ENCODE data around the gene YWHAG. TPM values are rescaled to one million over a fixed set of nuclear protein-coding genes. Genes with fewer than 3 reads are reported as not detected.
A peak's percentile ranks its signal among the peaks of the same experiment; 100 is the strongest.
"Not testable (repeated sequence)": the region's sequence is repeated elsewhere in the genome, so short reads cannot be mapped to it uniquely, and the experiment has no call there.

YWHAG gene
- total RNA-seq, result 100 to 1,000 TPM; 138 to 143 TPM

DNA sequence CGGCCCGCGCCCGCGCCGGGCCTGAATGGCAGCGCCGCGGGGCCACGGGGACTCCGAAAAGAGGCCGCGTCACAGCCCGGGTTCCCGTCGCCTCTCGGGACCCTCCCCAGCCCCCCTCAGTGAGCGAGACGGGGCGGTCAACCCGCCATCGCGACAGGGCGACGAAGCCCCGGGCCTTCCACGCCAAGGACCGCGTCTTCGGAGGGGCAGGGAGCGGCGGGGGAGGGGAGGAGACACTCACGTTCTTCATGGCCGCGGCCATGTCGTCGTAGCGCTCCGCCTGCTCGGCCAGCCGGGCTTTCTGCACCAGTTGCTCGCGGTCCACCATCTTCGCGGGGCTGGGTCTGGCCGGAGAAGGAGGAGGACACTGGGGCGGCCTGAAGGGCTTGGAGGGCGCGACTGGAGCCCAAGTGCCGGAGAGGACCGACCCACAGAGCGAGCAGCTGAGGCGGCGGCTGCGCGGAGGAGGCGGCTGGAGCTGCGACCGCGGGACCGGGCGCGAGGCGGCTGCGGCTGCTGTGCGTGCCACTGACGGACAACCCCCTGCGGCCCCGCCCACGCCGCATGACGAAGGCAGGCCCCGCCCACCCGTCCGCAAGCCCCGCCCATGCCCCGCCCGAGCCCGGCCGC, at the start of gene YWHAG:
Gene YWHAG (minus strand): TSS at position 511 of the 630 bp plus-strand sequence. CDS start 183 bp downstream, at position 328.
- Mint-ChIP-seq H3K27me3 (no peaks in the 10 kb centered on the region), H3K9me3 (no peaks in the 10 kb centered on the region), H3K4me1 (ENCODE audit: low read depth) (peaks cover 32% of the 10 kb centered on the region), H3K4me3 (peak within 1 kb of the TSS; percentile 96), H3K27ac (peak within 1 kb of the TSS; percentile 97), H3K36me3 (ENCODE audit: low read depth) (peaks cover 38% of the 10 kb centered on the region)
- intact Hi-C loops (cut with micrococcal nuclease), result no loop called here
- ChIA-PET CTCF (interaction anchor here (0.8 to 1.6 kb wide), 8 partner anchors 11 to 180 kb away, joined by 3 to 6 read pairs (median 4); no protein-coding TSS in a partner anchor), POLR2A (interaction anchor here (0.8 to 2.1 kb wide), 9 partner anchors 9 to 42 kb away, joined by 3 to 11 read pairs (median 5); no protein-coding TSS in a partner anchor)
- TF ChIP-seq, protein P1, sequence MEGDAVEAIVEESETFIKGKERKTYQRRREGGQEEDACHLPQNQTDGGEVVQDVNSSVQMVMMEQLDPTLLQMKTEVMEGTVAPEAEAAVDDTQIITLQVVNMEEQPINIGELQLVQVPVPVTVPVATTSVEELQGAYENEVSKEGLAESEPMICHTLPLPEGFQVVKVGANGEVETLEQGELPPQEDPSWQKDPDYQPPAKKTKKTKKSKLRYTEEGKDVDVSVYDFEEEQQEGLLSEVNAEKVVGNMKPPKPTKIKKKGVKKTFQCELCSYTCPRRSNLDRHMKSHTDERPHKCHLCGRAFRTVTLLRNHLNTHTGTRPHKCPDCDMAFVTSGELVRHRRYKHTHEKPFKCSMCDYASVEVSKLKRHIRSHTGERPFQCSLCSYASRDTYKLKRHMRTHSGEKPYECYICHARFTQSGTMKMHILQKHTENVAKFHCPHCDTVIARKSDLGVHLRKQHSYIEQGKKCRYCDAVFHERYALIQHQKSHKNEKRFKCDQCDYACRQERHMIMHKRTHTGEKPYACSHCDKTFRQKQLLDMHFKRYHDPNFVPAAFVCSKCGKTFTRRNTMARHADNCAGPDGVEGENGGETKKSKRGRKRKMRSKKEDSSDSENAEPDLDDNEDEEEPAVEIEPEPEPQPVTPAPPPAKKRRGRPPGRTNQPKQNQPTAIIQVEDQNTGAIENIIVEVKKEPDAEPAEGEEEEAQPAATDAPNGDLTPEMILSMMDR (IDR thresholded peaks at IDR 0.05), result no peak
- peak; percentile 88 for DNase-seq
- peak; percentile 69 for ATAC-seq

DNA sequence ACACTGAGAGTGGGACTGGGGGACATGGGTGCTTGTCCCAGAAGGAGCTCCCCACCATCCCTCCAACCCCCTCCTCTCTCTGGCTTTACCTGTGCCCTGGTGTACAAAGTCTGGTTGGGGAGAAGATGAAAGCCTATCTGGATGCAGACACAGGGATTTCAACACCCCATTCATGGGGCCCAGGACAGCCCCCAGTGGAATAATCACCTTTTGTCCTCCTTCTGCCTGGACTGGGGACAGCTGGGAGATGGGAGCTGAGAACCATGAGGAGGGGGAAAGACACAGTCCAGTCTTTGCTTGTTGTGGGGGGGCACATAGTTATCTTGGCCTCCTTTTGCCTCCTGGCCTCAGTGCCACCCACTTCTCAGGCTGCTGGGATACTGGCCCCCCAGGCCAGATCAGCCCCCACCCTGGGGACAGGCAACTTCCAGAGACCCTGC, 49.4 kb upstream of the YWHAG start:
- DNase-seq, result no peak
- Mint-ChIP-seq H3K36me3 (ENCODE audit: low read depth) (peaks cover 2% of the 10 kb centered on the region), H3K4me3 (no peak overlapping the region), H3K27ac (no peak overlapping the region), H3K27me3 (no peaks in the 10 kb centered on the region), H3K4me1 (ENCODE audit: low read depth) (no peaks in the 10 kb centered on the region), H3K9me3 (no peaks in the 10 kb centered on the region)
- CTCF ChIA-PET, result interaction anchor here (0.6 to 1.0 kb wide), 2 partner anchors 89 to 928 kb away, joined by 4 read pairs; no protein-coding TSS in a partner anchor
- TF ChIP-seq, protein P1 (IDR thresholded peaks at IDR 0.05), result no peak
- intact Hi-C loops (cut with micrococcal nuclease), result no loop called here
- POLR2A ChIA-PET, result no interaction called here
- no peak for ATAC-seq

DNA sequence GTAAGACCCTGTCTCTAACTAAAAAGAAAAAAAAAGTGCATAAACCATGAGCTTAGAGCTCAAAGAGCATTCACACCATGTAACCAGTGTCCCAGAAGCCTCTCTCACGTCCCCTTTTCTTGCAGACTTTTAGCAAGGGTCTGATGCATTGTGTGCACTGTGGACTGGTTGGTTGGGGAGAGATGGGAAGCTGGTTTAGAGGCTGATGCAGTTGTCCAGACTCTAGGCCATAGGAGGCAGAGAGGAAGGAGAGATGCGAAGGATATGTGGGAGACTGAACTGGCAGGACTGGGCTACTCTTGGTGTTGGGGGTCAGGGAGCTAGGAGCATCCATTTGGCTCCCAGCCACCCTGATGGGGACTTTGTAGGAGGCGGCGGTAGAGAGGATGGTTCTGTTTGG, 48.9 kb upstream of the YWHAG start:
- H3K27ac Mint-ChIP-seq, result peak overlapping the region; percentile 25
- ChIA-PET POLR2A (no interaction called here), CTCF (interaction anchor here (0.6 to 1.0 kb wide), 2 partner anchors 88 to 928 kb away, joined by 4 read pairs; no protein-coding TSS in a partner anchor)
- H3K4me1 Mint-ChIP-seq (ENCODE audit: low read depth), result no peaks in the 10 kb centered on the region
- intact Hi-C loops (cut with micrococcal nuclease), result no loop called here
- DNase-seq (no peak), ATAC-seq (no peak)
- TF ChIP-seq, protein P1 (IDR thresholded peaks at IDR 0.05), result no peak
- peaks cover 2% of the 10 kb centered on the region for H3K36me3 Mint-ChIP-seq (ENCODE audit: low read depth)
- no peaks in the 10 kb centered on the region for H3K9me3 Mint-ChIP-seq
- no peaks in the 10 kb centered on the region for H3K27me3 Mint-ChIP-seq
- no peak overlapping the region for H3K4me3 Mint-ChIP-seq

DNA sequence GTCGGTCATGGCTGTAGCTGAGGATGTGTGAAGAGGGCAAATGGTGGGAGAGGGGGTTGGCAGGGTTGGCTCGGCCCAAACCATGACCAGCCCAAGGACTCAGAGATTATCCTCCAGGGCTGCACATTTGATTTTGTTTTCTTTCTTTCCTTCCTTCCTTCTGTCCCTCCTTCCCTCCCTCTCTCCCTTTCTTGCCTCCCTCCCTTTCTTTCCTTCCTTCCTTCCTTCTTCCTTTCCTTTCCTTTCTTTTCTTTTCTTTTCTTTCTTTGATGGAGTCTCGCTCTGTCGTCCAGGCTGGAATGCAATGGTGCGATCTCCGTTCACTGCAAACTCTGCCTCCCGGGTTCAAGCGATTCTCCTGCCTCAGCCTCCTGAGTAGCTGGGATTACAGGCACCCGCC, 46.9 kb upstream of the YWHAG start:
- Mint-ChIP-seq H3K36me3 (ENCODE audit: low read depth) (no peaks in the 10 kb centered on the region), H3K4me3 (no peak overlapping the region), H3K27ac (no peak overlapping the region), H3K9me3 (no peaks in the 10 kb centered on the region), H3K4me1 (ENCODE audit: low read depth) (no peaks in the 10 kb centered on the region), H3K27me3 (no peaks in the 10 kb centered on the region)
- TF ChIP-seq, protein P1 (IDR thresholded peaks at IDR 0.05), result no peak
- POLR2A ChIA-PET, result no interaction called here
- no peak for ATAC-seq
- intact Hi-C loops (cut with micrococcal nuclease), result no loop called here
- no peak for DNase-seq
- CTCF ChIA-PET, result no interaction called here

DNA sequence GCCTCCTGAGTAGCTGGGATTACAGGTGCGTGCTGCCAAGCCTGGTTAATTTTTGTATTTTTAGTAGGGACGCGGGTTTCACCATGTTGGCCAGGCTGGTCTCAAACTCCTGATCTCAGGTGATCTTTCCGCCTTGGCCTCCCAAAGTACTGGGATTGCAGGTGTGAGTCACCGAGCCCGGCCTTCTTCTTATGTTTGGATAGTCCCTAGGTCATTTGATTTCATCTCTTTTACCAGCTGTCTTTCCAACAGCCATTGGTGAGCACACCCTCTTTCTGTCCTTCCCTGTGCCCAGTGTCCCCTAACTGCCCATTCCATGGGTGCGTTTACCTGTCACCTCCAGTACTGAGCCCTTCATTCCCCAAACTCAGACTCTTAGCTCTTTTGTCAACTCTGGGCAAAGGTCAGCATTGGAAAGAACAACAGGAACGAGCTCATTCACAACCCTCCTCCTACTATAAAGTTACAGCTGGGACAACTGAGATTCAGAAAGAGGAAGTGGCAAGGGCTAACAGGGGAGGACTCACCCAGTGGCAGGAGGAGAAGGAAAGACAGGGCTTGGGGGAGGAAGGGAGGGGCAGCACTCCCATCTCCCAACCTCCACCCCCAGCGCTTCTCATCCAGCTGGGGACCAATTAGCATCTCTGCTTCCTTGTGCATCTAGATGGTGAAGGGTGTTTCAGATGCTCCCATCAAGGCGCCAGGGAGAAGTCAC, 45.1 kb upstream of the YWHAG start:
- POLR2A ChIA-PET, result no interaction called here

DNA sequence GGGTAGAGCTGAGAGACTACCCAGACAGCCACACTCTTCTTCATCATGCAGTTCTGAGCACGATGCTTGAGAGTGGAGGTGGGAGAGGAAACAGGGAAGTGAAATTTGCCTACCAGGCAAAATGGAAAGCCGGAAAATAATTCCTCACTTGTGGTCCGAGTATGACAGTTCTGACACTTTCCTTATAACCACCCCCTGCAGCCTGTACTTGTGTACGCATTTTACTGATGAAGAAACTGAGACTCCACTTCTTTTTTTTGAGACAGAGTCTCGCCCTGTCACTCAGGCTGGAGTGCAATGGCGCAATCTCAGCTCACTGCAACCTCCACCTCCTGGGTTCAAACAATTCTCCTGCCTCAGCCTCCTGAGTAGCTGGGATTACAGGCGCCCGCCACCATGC, 44.3 kb upstream of the YWHAG start:
- H3K9me3 Mint-ChIP-seq; intact Hi-C loops (cut with micrococcal nuclease); ATAC-seq; CTCF ChIA-PET; H3K27me3 Mint-ChIP-seq; H3K4me3 Mint-ChIP-seq; DNase-seq; H3K4me1 Mint-ChIP-seq (ENCODE audit: low read depth); H3K36me3 Mint-ChIP-seq (ENCODE audit: low read depth); POLR2A ChIA-PET; H3K27ac Mint-ChIP-seq: not testable (repeated sequence)

More for the DNA sequence above, 45.1 kb upstream of the YWHAG start:
- ATAC-seq (no peak), DNase-seq (no peak)
- Mint-ChIP-seq H3K9me3 (no peaks in the 10 kb centered on the region), H3K4me3 (no peak overlapping the region), H3K4me1 (ENCODE audit: low read depth) (no peaks in the 10 kb centered on the region), H3K27ac (no peak overlapping the region), H3K36me3 (ENCODE audit: low read depth) (no peaks in the 10 kb centered on the region), H3K27me3 (no peaks in the 10 kb centered on the region)
- intact Hi-C loops (cut with micrococcal nuclease), result no loop called here
- TF ChIP-seq, protein P1 (IDR thresholded peaks at IDR 0.05), result no peak
- CTCF ChIA-PET, result no interaction called here

Measured in activated CD8-positive, alpha-beta T cell treated with anti-CD3 and anti-CD28 coated beads for 36 hours (primary cell).